Upper lobe of right lung (tissue), 1 donor: ENCODE measurements around the gene MACROD1. TPM values are rescaled to one million over a fixed set of nuclear protein-coding genes. Genes with fewer than 3 reads are reported as not detected.

Experiments used
- ATAC-seq: fragments of 200-7000 bp; cut with Tn5 transposase; one replicate; pipeline ENCODE4 v1.9.1; 2020; ENCODE audit warnings: mild to moderate bottlenecking, moderate library complexity
- DNase-seq: peaks from one replicate; pipeline ENCODE4 v3.0.0-alpha.2; 2020
- H3K27ac ChIP-seq: fragments of 200-600 bp; one replicate; pipeline ENCODE4 v1.8.0; 2022
- H3K27me3 ChIP-seq: fragments of 200-600 bp; one replicate; pipeline ENCODE4 v1.8.0; 2022; ENCODE audit warnings: mild to moderate bottlenecking
- H3K36me3 ChIP-seq: fragments of 200-600 bp; one replicate; pipeline ENCODE4 v1.8.0; 2022
- H3K4me1 ChIP-seq: fragments of 200-600 bp; one replicate; pipeline ENCODE4 v1.8.0; 2022
- H3K4me3 ChIP-seq: fragments of 200-600 bp; one replicate; pipeline ENCODE4 v1.8.0; 2022; ENCODE audit warnings: mild to moderate bottlenecking
- H3K9me3 ChIP-seq: fragments of 200-600 bp; one replicate; pipeline ENCODE4 v1.8.0; 2022
- intact Hi-C: fragments of 100-400 bp; cut with DNase I; formaldehyde crosslinking; loops from one replicate; pipeline ENCODE4 v1.11.0; 2022
- total RNA-seq: library from RNA; stranded (reverse); fragmentation: NEBNext Ultra II Directional; extraction: Animal tissue kit (Norgen Biotek cat#: 25700); gene quantifications from one replicate; pipeline ENCODE4 v1.2.1, GENCODE V29; 2021
- TF ChIP-seq, protein P1 (sequence below): fragments of 200-600 bp; IDR thresholded peaks from one replicate; pipeline ENCODE4 v1.8.0; 2022; ENCODE audit warnings: antibody characterized with exemption
- donor health status: DM: no; HTN: yes; CAD: no; lungs with severe emphysema.

Gene MACROD1
- total RNA-seq, 1 donor from 2014 or later = 15.8 TPM

DNA sequence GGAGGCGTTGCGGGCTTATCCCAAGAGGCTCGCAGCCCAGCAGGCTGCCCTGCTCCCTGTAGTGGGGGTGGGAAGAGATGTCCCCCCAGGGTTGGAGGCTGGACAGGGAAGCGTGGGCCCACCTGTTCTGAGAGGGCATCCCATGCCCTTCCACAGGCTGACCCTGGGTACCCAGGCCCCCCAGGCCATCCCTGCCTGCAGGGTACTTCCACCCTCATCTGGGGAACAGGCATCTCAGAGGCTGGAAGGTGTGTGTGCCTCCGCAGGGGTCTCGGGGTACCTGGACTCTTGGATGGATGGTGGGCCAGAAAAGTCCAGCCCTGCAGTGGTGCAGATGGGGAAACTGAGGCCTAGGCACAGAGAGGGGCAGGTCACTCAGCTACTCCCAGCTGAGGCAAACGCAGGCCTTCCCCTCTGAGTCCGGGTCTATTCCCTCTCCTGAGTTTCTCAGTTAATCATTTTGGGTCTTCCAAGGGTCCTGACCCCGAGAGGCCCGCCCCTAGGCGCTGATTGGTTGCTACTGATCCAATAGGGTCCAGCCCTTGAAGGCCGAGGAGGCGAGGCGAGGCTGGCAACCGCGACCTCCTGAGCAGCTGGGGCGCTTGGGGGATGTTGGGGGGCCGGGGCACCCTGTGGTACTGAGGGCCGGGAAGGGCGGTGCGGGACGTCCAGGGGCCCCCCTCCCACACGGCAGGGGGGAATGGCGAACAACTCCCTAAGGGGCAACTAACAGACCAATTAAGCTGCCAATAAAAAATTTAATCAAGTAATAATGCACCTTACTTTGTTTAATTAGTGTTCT lies 106.4 kb downstream of the MACROD1 start:
- H3K9me3 ChIP-seq = no peaks in the 10 kb centered on the region
- H3K4me3 ChIP-seq = no peak overlapping the region
- intact Hi-C loops = no loop called here
- H3K27me3 ChIP-seq = peaks cover 10% of the 10 kb centered on the region
- TF ChIP-seq, protein P1, sequence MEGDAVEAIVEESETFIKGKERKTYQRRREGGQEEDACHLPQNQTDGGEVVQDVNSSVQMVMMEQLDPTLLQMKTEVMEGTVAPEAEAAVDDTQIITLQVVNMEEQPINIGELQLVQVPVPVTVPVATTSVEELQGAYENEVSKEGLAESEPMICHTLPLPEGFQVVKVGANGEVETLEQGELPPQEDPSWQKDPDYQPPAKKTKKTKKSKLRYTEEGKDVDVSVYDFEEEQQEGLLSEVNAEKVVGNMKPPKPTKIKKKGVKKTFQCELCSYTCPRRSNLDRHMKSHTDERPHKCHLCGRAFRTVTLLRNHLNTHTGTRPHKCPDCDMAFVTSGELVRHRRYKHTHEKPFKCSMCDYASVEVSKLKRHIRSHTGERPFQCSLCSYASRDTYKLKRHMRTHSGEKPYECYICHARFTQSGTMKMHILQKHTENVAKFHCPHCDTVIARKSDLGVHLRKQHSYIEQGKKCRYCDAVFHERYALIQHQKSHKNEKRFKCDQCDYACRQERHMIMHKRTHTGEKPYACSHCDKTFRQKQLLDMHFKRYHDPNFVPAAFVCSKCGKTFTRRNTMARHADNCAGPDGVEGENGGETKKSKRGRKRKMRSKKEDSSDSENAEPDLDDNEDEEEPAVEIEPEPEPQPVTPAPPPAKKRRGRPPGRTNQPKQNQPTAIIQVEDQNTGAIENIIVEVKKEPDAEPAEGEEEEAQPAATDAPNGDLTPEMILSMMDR = no peak
- peaks cover 10% of the 10 kb centered on the region for H3K4me1 ChIP-seq
- no peak for ATAC-seq
- DNase-seq = no peak
- no peaks in the 10 kb centered on the region for H3K36me3 ChIP-seq
- no peak overlapping the region for H3K27ac ChIP-seq

DNA sequence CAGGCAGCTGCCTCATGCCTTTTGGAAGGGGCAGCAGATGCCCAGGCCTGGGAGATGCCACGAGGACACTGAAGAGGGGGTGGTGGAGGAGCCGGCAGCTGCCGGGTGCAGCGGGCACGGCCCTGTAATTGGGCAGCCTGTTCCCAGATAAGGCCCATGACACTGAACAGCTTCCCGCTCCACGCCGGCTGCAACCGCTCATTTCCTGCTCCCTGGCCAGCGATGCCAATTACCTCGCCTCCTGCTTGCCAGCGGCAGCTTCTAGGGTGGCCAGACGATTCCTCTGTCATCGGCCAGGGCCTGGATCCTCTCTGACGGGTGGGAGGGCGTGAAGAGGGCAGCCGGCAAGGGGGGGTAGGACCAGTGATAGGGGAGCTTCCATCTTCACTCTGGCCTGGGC lies 107.4 kb downstream of the MACROD1 start:
- no peak for DNase-seq
- Histone ChIP-seq H3K4me1 (peaks cover 10% of the 10 kb centered on the region), H3K27ac (no peak overlapping the region), H3K9me3 (no peaks in the 10 kb centered on the region), H3K27me3 (peaks cover 7% of the 10 kb centered on the region), H3K36me3 (no peaks in the 10 kb centered on the region), H3K4me3 (no peak overlapping the region)
- TF ChIP-seq, protein P1 = no peak
- intact Hi-C loops = no loop called here
- ATAC-seq = no peak

DNA sequence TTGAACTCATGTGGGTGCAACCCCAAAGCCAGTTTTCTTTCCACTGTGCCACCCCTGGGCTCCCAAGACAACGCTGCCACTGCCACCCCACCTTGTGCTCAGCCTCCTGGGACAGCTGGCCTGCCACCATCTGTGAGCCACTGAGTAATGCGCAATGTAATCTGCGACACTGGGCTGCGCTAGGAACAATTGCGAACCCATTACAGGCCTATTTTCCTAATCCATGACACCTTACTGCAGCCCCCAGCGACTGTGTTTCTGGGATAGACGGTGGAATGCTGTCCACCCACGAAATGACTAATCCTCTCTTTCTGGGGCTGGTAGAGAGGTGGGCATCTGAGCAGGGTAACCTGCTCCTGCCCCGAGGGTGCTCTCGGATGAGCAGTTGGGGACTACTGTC lies 108.0 kb downstream of the MACROD1 start:
- intact Hi-C loops = no loop called here
- Histone ChIP-seq H3K9me3 (no peaks in the 10 kb centered on the region), H3K4me3 (no peak overlapping the region), H3K36me3 (no peaks in the 10 kb centered on the region), H3K27ac (no peak overlapping the region), H3K4me1 (peaks cover 10% of the 10 kb centered on the region), H3K27me3 (peaks cover under 1% of the 10 kb centered on the region)
- DNase-seq (no peak), ATAC-seq (no peak)
- TF ChIP-seq, protein P1 = no peak

DNA sequence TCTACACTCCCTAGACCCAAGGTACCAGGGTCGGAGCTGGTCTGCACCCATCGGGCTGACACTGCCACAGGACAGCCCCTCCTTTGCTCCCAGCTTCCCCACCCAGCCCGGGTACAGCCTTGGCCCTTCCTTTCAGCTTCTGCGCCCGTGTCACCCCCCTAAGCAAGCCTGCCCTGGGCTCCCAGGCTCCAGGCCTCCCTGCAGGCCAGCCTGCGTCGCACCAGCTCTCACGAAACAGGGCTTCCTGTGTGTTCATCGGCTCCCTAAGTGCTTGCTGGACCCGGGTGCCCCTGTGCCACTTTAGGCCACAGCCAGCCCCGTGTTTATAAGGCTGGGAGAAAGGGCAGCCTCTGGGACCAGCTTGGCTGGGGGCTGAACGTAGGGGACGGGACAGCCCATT lies 109.1 kb downstream of the MACROD1 start:
- DNase-seq = no peak
- H3K27ac ChIP-seq = no peak overlapping the region

GRCh38 chr11:64056213-64056785 lies 109.6 kb downstream of the MACROD1 start:
- DNase-seq = no peak
- H3K9me3 ChIP-seq = no peaks in the 10 kb centered on the region
- intact Hi-C loops = no loop called here
- TF ChIP-seq, protein P1 = no peak
- no peaks in the 10 kb centered on the region for H3K27me3 ChIP-seq
- ATAC-seq = no peak
- peaks cover 9% of the 10 kb centered on the region for H3K4me1 ChIP-seq
- H3K36me3 ChIP-seq = no peaks in the 10 kb centered on the region
- H3K4me3 ChIP-seq = no peak overlapping the region
- no peak overlapping the region for H3K27ac ChIP-seq

More for the DNA sequence above, 109.1 kb downstream of the MACROD1 start:
- Histone ChIP-seq H3K9me3 (no peaks in the 10 kb centered on the region), H3K36me3 (no peaks in the 10 kb centered on the region), H3K27me3 (no peaks in the 10 kb centered on the region), H3K4me1 (peaks cover 10% of the 10 kb centered on the region), H3K4me3 (no peak overlapping the region)
- TF ChIP-seq, protein P1 = no peak
- intact Hi-C loops = no loop called here
- ATAC-seq = no peak
